Epithelial cell of esophagus (primary cell): Measurements from ENCODE around the gene ITGB1BP1.

ENCODE experiments used
- DNase-seq: peaks from one replicate; pipeline ENCODE4 v3.0.0; 2010; ENCODE audit warnings: low read depth
- H3K4me3 ChIP-seq: 2 replicates; pipeline ENCODE4 v1.5.1; 2011; ENCODE audit warnings: mild to moderate bottlenecking, low read length, control low read depth
- CTCF ChIP-seq: IDR thresholded peaks from 2 replicates; pipeline ENCODE4 v1.5.1; 2011; ENCODE audit warnings: low read depth, mild to moderate bottlenecking, low read length, control low read depth, inconsistent platforms; ENCODE audit not compliant: insufficient read depth; ENCODE audit errors: missing control alignments

ITGB1BP1 gene

GRCh38 chr2:9428965-9429577, 5.7 kb upstream of the ITGB1BP1 start:
- no peak for DNase-seq
- no peak for TF ChIP-seq CTCF
- H3K4me3 ChIP-seq, result no peak overlapping the region

DNA sequence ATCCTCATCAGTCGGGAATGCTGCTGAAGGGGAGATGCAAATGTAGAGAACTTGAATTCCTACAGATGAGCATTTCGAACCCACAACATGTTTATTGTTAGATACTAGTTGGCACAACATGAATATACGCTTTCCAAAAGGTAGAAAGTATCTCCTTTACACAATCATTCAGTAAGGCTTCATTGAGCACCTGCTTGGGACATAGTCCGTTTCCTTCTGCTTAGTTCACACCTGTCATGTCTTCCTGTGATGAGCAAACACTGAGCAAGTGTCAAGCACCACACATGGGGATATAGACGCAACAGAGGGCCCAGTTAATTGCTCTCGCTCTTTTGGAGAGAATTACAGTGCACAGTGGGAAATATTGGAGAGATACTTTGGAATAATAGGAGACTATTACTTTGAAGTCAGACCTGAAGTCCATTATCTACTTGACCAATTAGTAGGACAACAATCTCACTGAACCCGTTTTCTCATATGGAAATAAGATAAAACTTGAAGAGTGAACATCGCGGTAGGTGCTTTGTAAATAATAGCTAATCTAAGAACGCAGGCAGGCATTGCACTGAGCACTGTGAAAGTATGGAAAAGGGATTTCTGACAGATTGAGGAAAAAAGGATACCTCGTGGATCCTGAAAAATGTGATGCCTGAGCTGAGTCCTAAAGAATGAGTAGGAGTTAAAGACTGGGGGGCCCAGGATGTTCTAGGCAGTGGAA, 1.3 kb upstream of the ITGB1BP1 start:
- DNase-seq, result no peak
- H3K4me3 ChIP-seq, result peak overlapping the region; percentile 98
- TF ChIP-seq CTCF, result no peak

- no peak for TF ChIP-seq CTCF
- peak overlapping the region; percentile 98 for H3K4me3 ChIP-seq
- peak; percentile 47 for DNase-seq
Observed at GRCh38 chr2:9423922-9424272, 569 bp upstream of the ITGB1BP1 start.

GRCh38 chr2:9422321-9423099, 818 bp downstream of the ITGB1BP1 start:
- DNase-seq, result peak; percentile 42
- TF ChIP-seq CTCF, result no peak
- H3K4me3 ChIP-seq, result peak overlapping the region; percentile 98

GRCh38 chr2:9420495-9420894, 2.8 kb downstream of the ITGB1BP1 start:
- no peak overlapping the region for H3K4me3 ChIP-seq
- TF ChIP-seq CTCF, result no peak
- DNase-seq, result no peak

GRCh38 chr2:9419541-9419940, 3.8 kb downstream of the ITGB1BP1 start:
- H3K4me3 ChIP-seq, result no peak overlapping the region
- no peak for TF ChIP-seq CTCF
- DNase-seq, result no peak

GRCh38 chr2:9418746-9419145, 4.6 kb downstream of the ITGB1BP1 start:
- DNase-seq, result no peak
- no peak for TF ChIP-seq CTCF
- H3K4me3 ChIP-seq, result no peak overlapping the region
